Activated CD8-positive, alpha-beta T cell treated with anti-CD3 and anti-CD28 coated beads, Interleukin-2, amount 10 ng/mL, durations not matched to agents 7 days and 5 days (primary cell): ENCODE measurements around the gene TAOK1. TPM values are rescaled to one million over a fixed set of nuclear protein-coding genes. Genes with fewer than 3 reads are reported as not detected.
"Not testable (repeated sequence)": the region's sequence is repeated elsewhere in the genome, so short reads cannot be mapped to it uniquely, and the experiment has no call there.

Experiments used
- ATAC-seq: fragments of 150-1000 bp; cut with Tn5 transposase; one replicate; pipeline ENCODE4 v1.10.0; 2021; ENCODE audit warnings: moderate library complexity
- CTCF ChIA-PET: fragments of 350-600 bp; sonication (Branson Sonifier 250); formaldehyde crosslinking; loops from one replicate; lab custom pipeline; 2021; ENCODE audit warnings: antibody characterized with exemption; lab: Charles Lee
- POLR2A ChIA-PET: fragments of 350-600 bp; sonication (Branson Sonifier 250); formaldehyde crosslinking; loops from one replicate; lab custom pipeline; 2021; ENCODE audit warnings: antibody characterized with exemption; lab: Charles Lee
- DNase-seq: peaks from one replicate; pipeline ENCODE4 v3.0.0-alpha.2; 2020
- H3K27ac Mint-ChIP-seq: one replicate; pipeline ENCODE4 v1.8.0; 2021; ENCODE audit warnings: mild to moderate bottlenecking, mixed read lengths
- H3K27me3 Mint-ChIP-seq: one replicate; pipeline ENCODE4 v1.8.0; 2021; ENCODE audit warnings: low read depth, mixed read lengths
- H3K36me3 Mint-ChIP-seq: one replicate; pipeline ENCODE4 v1.8.0; 2021; ENCODE audit warnings: low read depth, mixed read lengths
- H3K4me1 Mint-ChIP-seq: one replicate; pipeline ENCODE4 v1.8.0; 2021; ENCODE audit warnings: low read depth, mixed read lengths
- H3K4me3 Mint-ChIP-seq: one replicate; pipeline ENCODE4 v1.8.0; 2021; ENCODE audit warnings: mild to moderate bottlenecking, mixed read lengths
- H3K9me3 Mint-ChIP-seq: one replicate; pipeline ENCODE4 v1.8.0; 2022; ENCODE audit warnings: mixed read lengths; ENCODE audit not compliant: insufficient read depth
- total RNA-seq, 2 experiments: library from RNA; stranded (reverse); gene quantifications; one replicate each; pipeline ENCODE4 v1.2.3, GENCODE V29; 2021

Gene TAOK1
- total RNA-seq, 2 experiments from 2014 or later: 51.7 to 53.0 TPM

DNA sequence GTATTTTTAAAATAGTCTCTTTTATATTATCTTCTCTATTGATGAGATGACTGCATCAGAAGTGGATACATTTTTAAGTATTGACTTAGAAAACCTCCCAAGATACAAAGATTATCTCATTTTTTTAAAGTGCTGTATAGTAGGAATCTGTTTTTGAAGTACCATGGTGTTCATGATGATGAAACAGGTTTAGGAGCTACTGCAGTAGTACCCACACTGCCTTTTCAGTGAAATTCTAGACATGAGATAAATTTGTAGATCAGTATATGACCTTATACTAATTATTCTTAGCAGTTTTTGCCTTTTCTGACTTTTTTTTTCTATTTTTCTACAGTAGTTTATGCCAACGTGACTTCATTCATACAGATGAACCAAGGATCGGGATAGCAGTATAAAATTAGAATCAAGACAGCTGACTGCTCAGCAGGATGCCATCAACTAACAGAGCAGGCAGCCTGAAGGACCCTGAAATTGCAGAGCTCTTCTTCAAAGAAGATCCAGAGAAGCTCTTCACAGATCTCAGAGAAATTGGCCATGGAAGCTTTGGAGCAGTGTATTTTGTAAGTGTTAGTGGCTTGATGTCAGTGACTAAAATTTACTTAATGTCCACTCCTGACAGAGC, 61.1 kb downstream of the TAOK1 start:
- Mint-ChIP-seq H3K4me3 (no peak overlapping the region), H3K4me1 (peaks cover 5% of the 10 kb centered on the region), H3K27ac (no peak overlapping the region), H3K36me3 (peaks cover 36% of the 10 kb centered on the region), H3K9me3 (no peaks in the 10 kb centered on the region), H3K27me3 (no peaks in the 10 kb centered on the region)
- no peak for ATAC-seq
- POLR2A ChIA-PET: no interaction called here
- CTCF ChIA-PET: interaction anchor here (0.5 kb wide), 1 partner anchor 113 kb away, joined by 3 read pairs; no protein-coding TSS in a partner anchor
- no peak for DNase-seq

DNA sequence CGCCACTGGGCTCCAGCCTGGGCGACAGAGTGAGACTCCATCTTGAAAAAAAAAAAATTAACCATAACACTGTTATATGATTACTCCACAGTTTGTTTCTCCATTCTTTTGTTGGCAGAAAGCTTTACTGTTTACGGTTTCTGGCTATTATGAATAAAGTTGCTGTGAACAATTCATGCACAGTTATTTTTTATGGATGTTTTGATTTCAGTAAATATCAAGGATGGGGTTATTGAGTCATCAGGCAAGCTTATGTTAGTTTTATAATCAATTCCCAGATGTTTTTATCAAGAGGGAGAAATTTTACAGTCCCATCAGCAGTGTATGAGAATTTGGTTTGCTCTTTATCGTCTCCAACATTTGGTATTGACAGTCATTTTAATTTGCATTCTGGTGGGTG, 67.9 kb downstream of the TAOK1 start:
- ChIA-PET POLR2A (no interaction called here), CTCF (interaction anchor here (1.6 kb wide), 1 partner anchor 88 kb away, joined by 6 read pairs; no protein-coding TSS in a partner anchor)
- DNase-seq (no peak), ATAC-seq (no peak)
- Mint-ChIP-seq H3K4me3 (no peak overlapping the region), H3K9me3 (no peaks in the 10 kb centered on the region), H3K27ac (no peak overlapping the region), H3K4me1 (peaks cover 3% of the 10 kb centered on the region), H3K27me3 (no peaks in the 10 kb centered on the region), H3K36me3 (peaks cover 32% of the 10 kb centered on the region)

GRCh38 chr17:29461483-29462206, 71.5 kb downstream of the TAOK1 start:
- POLR2A ChIA-PET: no interaction called here
- H3K4me1 Mint-ChIP-seq: peaks cover 3% of the 10 kb centered on the region
- peaks cover 26% of the 10 kb centered on the region for H3K36me3 Mint-ChIP-seq
- CTCF ChIA-PET: interaction anchor here (1.0 to 1.5 kb wide), 2 partner anchors 92 kb away, joined by 3 read pairs; no protein-coding TSS in a partner anchor
- DNase-seq: no peak
- no peaks in the 10 kb centered on the region for H3K27me3 Mint-ChIP-seq
- no peak overlapping the region for H3K27ac Mint-ChIP-seq
- ATAC-seq: no peak
- no peaks in the 10 kb centered on the region for H3K9me3 Mint-ChIP-seq
- H3K4me3 Mint-ChIP-seq: no peak overlapping the region

DNA sequence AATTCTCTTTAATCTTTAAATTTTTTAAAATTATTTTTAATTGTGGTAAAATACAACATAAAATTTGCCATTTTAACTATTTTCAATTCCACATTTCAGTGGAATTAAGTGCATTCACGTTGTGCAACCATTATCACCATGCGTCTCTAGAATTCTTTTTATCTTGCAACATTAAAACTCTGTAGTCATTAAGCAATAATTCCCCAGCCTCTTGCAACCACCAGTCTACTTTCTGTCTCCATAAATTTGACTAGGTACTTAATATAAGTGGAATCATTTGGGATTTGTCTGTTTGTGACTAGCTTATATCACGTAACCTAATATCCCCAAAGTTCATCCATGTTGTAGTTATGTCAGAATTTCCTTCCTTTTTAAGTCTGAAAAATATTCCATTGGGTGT, 79.1 kb downstream of the TAOK1 start:
- H3K4me3 Mint-ChIP-seq: no peak overlapping the region
- no peak overlapping the region for H3K27ac Mint-ChIP-seq
- no peaks in the 10 kb centered on the region for H3K9me3 Mint-ChIP-seq
- POLR2A ChIA-PET: no interaction called here
- ATAC-seq (no peak), DNase-seq (no peak)
- no peaks in the 10 kb centered on the region for H3K4me1 Mint-ChIP-seq
- H3K36me3 Mint-ChIP-seq: peaks cover 41% of the 10 kb centered on the region
- no peaks in the 10 kb centered on the region for H3K27me3 Mint-ChIP-seq
- CTCF ChIA-PET: no interaction called here

GRCh38 chr17:29473437-29473836, 83.3 kb downstream of the TAOK1 start:
- peaks cover 36% of the 10 kb centered on the region for H3K36me3 Mint-ChIP-seq

DNA sequence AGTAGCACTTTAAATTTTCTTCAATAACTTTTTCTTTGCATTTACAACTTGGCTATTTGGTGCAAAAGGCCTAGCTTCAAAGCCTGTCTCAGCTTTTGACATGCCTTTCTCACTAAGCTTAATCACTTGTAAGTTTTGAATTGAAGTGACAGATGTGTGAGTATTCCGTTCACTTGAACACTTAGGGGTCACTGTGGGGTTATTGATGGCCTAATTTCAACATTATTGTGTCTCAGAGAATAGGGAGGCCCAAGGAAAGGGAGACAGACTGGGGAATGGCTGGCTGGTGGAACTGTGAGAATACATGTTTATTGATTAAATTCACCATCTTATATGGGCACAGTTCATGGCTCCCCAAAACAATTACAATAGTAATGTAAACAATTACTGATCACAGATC, 84.1 kb downstream of the TAOK1 start:
- H3K9me3 Mint-ChIP-seq: no peaks in the 10 kb centered on the region
- CTCF ChIA-PET: no interaction called here
- no peaks in the 10 kb centered on the region for H3K4me1 Mint-ChIP-seq
- H3K27me3 Mint-ChIP-seq: no peaks in the 10 kb centered on the region
- ATAC-seq (no peak), DNase-seq (no peak)
- POLR2A ChIA-PET: no interaction called here
- no peak overlapping the region for H3K27ac Mint-ChIP-seq
- peaks cover 37% of the 10 kb centered on the region for H3K36me3 Mint-ChIP-seq
- H3K4me3 Mint-ChIP-seq: no peak overlapping the region

More at GRCh38 chr17:29473437-29473836, 83.3 kb downstream of the TAOK1 start:
- H3K27me3 Mint-ChIP-seq, H3K27ac Mint-ChIP-seq, ATAC-seq, DNase-seq, H3K9me3 Mint-ChIP-seq, POLR2A ChIA-PET, H3K4me3 Mint-ChIP-seq, H3K4me1 Mint-ChIP-seq: not testable (repeated sequence)
- CTCF ChIA-PET: interaction anchor here (1.6 kb wide), 1 partner anchor 104 kb away, joined by 4 read pairs; no protein-coding TSS in a partner anchor

DNA sequence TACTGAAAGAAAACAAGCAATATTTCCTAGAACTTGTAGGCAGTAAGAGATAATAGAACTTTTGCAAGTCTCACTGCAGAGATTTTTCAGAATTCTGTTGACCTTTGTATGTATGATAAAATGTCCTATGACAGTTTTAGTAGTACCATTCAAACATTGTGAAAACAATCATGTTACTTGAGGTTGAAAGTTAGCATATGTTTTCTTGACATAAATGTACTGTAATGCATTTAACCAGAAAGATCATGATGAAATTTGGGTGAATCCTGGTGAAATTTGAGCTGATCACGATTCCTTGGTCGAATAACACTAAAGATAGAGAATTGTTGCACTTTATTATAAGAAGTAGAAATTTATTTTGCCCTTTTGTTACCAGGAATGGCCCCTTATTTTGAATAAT, 85.7 kb downstream of the TAOK1 start:
- no peak overlapping the region for H3K4me3 Mint-ChIP-seq
- POLR2A ChIA-PET: no interaction called here
- DNase-seq (no peak), ATAC-seq (no peak)
- no peaks in the 10 kb centered on the region for H3K9me3 Mint-ChIP-seq
- H3K27me3 Mint-ChIP-seq: no peaks in the 10 kb centered on the region
- H3K36me3 Mint-ChIP-seq: peaks cover 33% of the 10 kb centered on the region
- H3K27ac Mint-ChIP-seq: no peak overlapping the region
- no peaks in the 10 kb centered on the region for H3K4me1 Mint-ChIP-seq
- CTCF ChIA-PET: no interaction called here

DNA sequence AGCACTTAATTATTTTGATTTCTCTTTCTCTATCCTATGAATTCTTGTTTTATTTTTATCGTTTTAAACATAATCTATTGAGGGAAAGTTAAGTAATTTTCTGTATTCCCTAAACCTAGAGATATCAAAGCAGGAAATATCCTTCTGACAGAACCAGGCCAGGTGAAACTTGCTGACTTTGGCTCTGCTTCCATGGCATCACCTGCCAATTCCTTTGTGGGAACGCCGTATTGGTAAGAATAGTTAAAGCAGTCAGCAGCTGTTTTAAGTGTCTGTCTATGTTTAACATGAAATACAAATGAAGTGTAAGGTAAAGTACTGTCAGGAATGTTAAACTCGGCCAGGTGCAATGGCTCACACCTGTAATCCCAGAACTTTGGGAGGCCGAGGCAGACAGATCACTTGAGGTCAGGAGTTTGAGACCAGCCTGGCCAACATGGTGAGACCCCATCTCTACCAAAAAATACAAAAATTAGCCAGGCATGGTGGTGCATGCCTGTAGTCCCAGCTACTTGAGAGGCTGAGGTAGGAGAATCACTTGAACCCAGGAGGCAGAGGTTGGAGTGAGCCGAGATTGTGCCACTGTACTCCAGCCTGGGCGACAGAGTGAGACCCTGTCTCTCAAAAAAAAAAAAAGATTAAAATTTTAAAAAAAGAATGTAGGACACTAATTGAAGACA, 90.2 kb downstream of the TAOK1 start:
- ATAC-seq, CTCF ChIA-PET, H3K4me1 Mint-ChIP-seq, H3K9me3 Mint-ChIP-seq, POLR2A ChIA-PET, H3K27me3 Mint-ChIP-seq, DNase-seq, H3K4me3 Mint-ChIP-seq, H3K27ac Mint-ChIP-seq: not testable (repeated sequence)
- H3K36me3 Mint-ChIP-seq: peaks cover 15% of the 10 kb centered on the region

DNA sequence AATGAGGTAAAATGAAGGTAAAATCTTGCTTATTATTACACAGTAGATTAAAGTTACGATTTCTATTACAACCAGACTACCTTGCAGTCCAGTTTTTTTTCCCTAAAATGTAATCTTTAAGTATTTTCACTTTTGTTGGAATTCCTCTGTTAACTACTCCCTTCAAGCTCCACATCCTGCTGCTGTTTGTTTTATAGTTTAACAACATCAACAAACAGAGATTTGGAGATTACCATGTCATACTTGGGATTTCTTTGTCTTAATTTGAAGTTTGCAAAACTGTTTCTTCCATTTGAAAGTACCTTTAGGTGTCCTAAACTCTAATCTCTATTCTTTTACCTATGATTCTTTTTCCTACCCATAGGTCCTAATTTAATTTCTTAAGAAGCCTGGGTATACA, 93.3 kb downstream of the TAOK1 start:
- H3K36me3 Mint-ChIP-seq: peaks cover 14% of the 10 kb centered on the region
- no peaks in the 10 kb centered on the region for H3K4me1 Mint-ChIP-seq
- H3K27ac Mint-ChIP-seq: no peak overlapping the region
- DNase-seq (no peak), ATAC-seq (no peak)
- no peak overlapping the region for H3K4me3 Mint-ChIP-seq
- H3K27me3 Mint-ChIP-seq: no peaks in the 10 kb centered on the region
- H3K9me3 Mint-ChIP-seq: no peaks in the 10 kb centered on the region
- ChIA-PET POLR2A (interaction anchor here (0.6 kb wide), 1 partner anchor 1613 kb away, joined by 3 read pairs; no protein-coding TSS in a partner anchor), CTCF (no interaction called here)

GRCh38 chr17:29495011-29495410, 104.8 kb downstream of the TAOK1 start:
- no peaks in the 10 kb centered on the region for H3K27me3 Mint-ChIP-seq
- H3K4me1 Mint-ChIP-seq: peaks cover 6% of the 10 kb centered on the region
- no peak for DNase-seq
- ATAC-seq: no peak
- no peak overlapping the region for H3K4me3 Mint-ChIP-seq
- H3K36me3 Mint-ChIP-seq: peaks cover 41% of the 10 kb centered on the region
- POLR2A ChIA-PET: no interaction called here
- H3K9me3 Mint-ChIP-seq: no peaks in the 10 kb centered on the region
- no peak overlapping the region for H3K27ac Mint-ChIP-seq
- CTCF ChIA-PET: interaction anchor here (1.5 to 1.6 kb wide), 2 partner anchors 122 to 125 kb away, joined by 4 to 5 read pairs; no protein-coding TSS in a partner anchor

- H3K9me3 Mint-ChIP-seq: no peaks in the 10 kb centered on the region
- POLR2A ChIA-PET: no interaction called here
- ATAC-seq (no peak), DNase-seq (no peak)
- H3K36me3 Mint-ChIP-seq: peaks cover 45% of the 10 kb centered on the region
- no peak overlapping the region for H3K4me3 Mint-ChIP-seq
- CTCF ChIA-PET: interaction anchor here (1.2 to 1.6 kb wide), 2 partner anchors 135 to 427 kb away, joined by 3 to 6 read pairs; no protein-coding TSS in a partner anchor
- no peaks in the 10 kb centered on the region for H3K27me3 Mint-ChIP-seq
- H3K27ac Mint-ChIP-seq: no peak overlapping the region
- H3K4me1 Mint-ChIP-seq: no peaks in the 10 kb centered on the region
These were observed 114.5 kb downstream of the TAOK1 start for GRCh38 chr17:29504711-29505110.
